Bronchial epithelial cell (primary cell): ENCODE data around the gene CD164. TPM values are rescaled to one million over a fixed set of nuclear protein-coding genes. Genes with fewer than 3 reads are reported as not detected.

Source experiments
- DNase-seq: peaks from one replicate; pipeline ENCODE4 v3.0.0-alpha.2; 2010; ENCODE audit warnings: low read depth
- FAIRE-seq: peaks from 2 replicates; lab custom pipeline; 2011; peaks lifted over from hg19 to GRCh38; lab: Jason Lieb, UNC
- H3K27me3 ChIP-seq: 2 replicates; pipeline ENCODE4 v1.5.1; 2011; ENCODE audit warnings: low read length; ENCODE audit not compliant: control insufficient read depth, insufficient read depth
- H3K36me3 ChIP-seq: 2 replicates; pipeline ENCODE4 v1.5.1; 2011; ENCODE audit warnings: low read length; ENCODE audit not compliant: control insufficient read depth, insufficient read depth
- H3K4me3 ChIP-seq: 2 replicates; pipeline ENCODE4 v1.5.1; 2011; ENCODE audit warnings: mild to moderate bottlenecking, low read depth, low read length, control low read depth
- total RNA-seq: library from RNA; depleted of rRNA; stranded (reverse); fragments of >200 nt; gene quantifications from 2 replicates; pipeline ENCODE4 v1.2.1, GENCODE V29; 2014
- TF ChIP-seq, protein P1 (sequence below): IDR thresholded peaks from 2 replicates; pipeline ENCODE4 v1.5.1; 2011; ENCODE audit warnings: mild to moderate bottlenecking, moderate library complexity, low read length, control low read depth, inconsistent platforms; ENCODE audit not compliant: insufficient read depth, severe bottlenecking

The CD164 gene
- total RNA-seq = 113 and 115 TPM in 2 replicates

DNA sequence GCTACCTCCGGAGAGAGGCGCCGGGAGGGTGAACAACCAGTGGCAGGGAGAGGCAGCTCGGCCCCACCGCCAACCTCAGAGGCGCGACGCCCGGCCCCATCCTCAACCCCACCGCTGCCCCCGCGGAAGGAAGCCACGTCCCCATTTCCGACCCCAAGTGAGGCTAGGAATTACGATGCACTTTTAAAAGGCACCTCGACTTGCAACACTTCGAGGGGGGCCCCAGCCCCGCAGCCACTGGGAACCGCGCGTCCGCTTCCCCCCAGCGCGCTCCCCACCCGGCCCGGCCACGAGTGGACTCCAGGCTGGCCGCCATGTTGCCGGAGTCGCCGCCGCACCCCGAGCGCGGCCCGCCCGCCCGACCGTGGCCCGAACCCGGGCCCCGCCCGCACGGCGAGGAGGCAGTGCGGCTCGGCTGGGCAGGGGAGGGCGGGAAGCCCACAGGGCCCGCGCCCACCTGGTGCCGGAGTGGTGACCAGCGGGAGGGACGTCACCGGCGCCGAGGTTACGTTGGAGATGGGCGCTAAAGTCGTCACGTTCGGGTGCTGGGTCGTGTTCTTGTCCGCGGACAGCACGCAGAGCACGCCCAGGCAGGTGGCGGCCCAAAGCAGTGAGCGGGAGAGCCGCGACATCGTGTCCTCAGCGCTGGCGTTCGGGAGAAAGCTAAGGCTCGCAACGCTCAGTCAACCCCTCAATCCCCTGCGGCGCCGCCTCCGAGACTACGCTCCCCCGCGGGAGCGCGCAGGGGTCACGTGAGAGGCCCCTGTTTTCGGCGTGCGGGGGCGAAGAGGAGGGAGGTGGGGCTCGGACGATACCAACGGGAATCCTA, at the start of gene CD164:
Gene CD164 (minus strand): TSS at position 721 of the 829 bp plus-strand sequence. CDS start 89 bp downstream, at position 632.
- FAIRE-seq (no peak), DNase-seq (peak; percentile 76)
- Histone ChIP-seq H3K36me3 (peaks cover 3% of the 10 kb centered on the region), H3K27me3 (no peaks in the 10 kb centered on the region), H3K4me3 (peak within 1 kb of the TSS; percentile 96)
- TF ChIP-seq, protein P1, sequence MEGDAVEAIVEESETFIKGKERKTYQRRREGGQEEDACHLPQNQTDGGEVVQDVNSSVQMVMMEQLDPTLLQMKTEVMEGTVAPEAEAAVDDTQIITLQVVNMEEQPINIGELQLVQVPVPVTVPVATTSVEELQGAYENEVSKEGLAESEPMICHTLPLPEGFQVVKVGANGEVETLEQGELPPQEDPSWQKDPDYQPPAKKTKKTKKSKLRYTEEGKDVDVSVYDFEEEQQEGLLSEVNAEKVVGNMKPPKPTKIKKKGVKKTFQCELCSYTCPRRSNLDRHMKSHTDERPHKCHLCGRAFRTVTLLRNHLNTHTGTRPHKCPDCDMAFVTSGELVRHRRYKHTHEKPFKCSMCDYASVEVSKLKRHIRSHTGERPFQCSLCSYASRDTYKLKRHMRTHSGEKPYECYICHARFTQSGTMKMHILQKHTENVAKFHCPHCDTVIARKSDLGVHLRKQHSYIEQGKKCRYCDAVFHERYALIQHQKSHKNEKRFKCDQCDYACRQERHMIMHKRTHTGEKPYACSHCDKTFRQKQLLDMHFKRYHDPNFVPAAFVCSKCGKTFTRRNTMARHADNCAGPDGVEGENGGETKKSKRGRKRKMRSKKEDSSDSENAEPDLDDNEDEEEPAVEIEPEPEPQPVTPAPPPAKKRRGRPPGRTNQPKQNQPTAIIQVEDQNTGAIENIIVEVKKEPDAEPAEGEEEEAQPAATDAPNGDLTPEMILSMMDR = no peak

DNA sequence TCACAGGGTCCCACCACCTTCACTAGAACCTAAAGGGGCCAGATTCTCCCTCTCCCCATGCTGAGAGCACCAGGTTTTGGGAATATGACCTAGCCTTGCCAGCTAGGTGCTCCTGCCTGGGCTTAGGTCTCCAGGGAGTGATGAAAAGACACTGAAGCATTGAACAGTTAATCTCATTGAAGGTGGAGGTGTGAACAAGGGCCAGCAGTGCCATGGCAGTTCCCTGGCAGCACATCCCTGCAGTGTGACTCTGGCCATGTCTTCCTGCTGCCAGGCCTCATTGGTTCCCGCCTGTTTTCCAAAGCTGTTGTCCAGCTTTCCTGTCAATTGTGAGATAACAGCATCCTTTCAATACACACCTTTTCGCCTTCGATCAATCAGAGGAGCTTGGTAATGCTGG, 47.2 kb upstream of the CD164 start:
- DNase-seq (no peak), FAIRE-seq (no peak)
- no peak overlapping the region for H3K4me3 ChIP-seq
- TF ChIP-seq, protein P1 = no peak
- H3K27me3 ChIP-seq = no peaks in the 10 kb centered on the region
- no peaks in the 10 kb centered on the region for H3K36me3 ChIP-seq

DNA sequence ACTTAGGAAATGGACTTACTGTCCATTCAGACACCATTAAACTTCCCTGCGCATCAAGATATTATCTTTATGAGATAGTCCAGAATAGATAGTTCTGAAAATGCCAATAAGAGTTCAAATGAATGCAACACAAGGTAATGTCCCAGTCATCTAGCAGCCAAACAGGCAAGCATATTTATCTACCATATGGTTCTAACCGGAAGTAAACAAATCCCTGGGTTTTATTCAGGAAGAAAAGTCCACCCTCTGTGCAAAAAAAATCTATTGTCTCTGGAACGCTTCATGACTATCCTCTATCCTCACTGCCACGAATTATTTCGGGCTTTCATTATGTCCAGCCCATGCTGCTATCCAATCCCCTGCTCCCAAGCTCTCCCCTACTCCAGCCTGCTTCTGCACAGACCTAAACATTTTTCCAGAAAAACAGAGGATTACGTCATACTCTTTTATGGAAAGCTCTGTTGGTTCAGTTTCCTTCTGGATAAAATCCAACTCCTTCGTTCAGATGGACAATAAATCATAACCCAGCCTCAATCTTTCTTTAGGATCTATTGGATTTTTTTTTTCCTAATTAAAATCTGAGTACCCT, 46.7 kb upstream of the CD164 start:
- TF ChIP-seq, protein P1 = no peak
- no peak overlapping the region for H3K4me3 ChIP-seq
- no peaks in the 10 kb centered on the region for H3K36me3 ChIP-seq
- H3K27me3 ChIP-seq = no peaks in the 10 kb centered on the region
- no peak for DNase-seq
- FAIRE-seq = no peak

DNA sequence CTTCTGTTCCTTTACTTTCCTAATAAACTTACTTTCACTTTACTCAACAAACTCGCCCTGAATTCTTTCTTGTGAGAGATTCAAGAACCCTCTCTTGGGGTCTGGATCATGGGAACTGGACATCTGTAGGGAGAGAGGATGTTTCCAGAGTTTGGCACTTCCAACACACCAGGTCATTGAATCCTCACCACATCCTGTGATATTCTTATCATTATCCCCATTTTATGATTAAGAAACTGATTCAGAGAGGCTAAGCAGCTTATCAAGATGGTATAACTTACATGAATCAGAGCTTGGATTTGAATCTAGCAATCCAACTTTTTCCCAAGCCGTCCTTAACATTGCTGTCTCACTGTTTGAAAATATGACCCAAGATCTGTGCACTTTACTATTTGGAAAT, 42.7 kb upstream of the CD164 start:
- FAIRE-seq (no peak), DNase-seq (peak; percentile 33)
- TF ChIP-seq, protein P1 = no peak
- H3K36me3 ChIP-seq = no peaks in the 10 kb centered on the region
- H3K4me3 ChIP-seq = no peak overlapping the region
- no peaks in the 10 kb centered on the region for H3K27me3 ChIP-seq

DNA sequence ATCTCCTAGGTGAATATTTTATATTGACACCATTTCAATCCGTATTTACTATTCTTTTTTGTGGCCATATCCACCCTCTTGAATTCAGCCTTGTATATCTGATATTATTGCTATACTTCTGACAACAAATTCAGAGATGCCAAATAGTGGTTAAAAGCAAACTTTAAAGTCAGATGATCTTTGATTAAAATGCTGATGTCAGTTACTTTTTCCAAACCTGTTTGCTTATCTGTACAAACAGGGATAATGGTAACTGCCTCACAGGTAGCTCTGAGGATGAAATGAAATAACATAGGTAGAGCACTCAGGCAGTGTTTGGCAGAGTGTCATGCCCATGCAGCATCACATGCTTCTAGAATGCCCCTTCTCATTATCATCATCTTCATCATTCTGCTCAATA, 38.9 kb upstream of the CD164 start:
- FAIRE-seq = no peak
- Histone ChIP-seq H3K36me3 (no peaks in the 10 kb centered on the region), H3K27me3 (no peaks in the 10 kb centered on the region)

More for the DNA sequence above, 38.9 kb upstream of the CD164 start:
- TF ChIP-seq, protein P1 = no peak
- no peak for DNase-seq
- H3K4me3 ChIP-seq = no peak overlapping the region
